ENCODE results near the gene CHRNA7. TPM values are rescaled to one million over a fixed set of nuclear protein-coding genes. Genes with fewer than 3 reads are reported as not detected.
A peak's percentile ranks its signal among the peaks of the same experiment; 100 is the strongest.

CHRNA7 gene
- total RNA-seq, 2 donors from 2014 or later = 1.1 TPM; not detected in 1

GRCh38 chr15:32030795-32031194, 480 bp downstream of the CHRNA7 start:
- H3K4me1 ChIP-seq = peaks cover 0 to 20% of the 10 kb centered on the region in 2 donors
- peak overlapping the region in 1 of 2 donors; percentile 54 for H3K27ac ChIP-seq
- H3K36me3 ChIP-seq = no peaks in the 10 kb centered on the region
- no peaks in the 10 kb centered on the region for H3K9me3 ChIP-seq
- H3K4me3 ChIP-seq = peak overlapping the region; percentile 63 to 64
- DNase-seq (ENCODE audit: low spot score) = no peak
- H3K27me3 ChIP-seq = no peaks in the 10 kb centered on the region
- TF ChIP-seq CTCF (IDR thresholded peaks at IDR 0.05) = no peak

GRCh38 chr15:32033186-32033890, 3.0 kb downstream of the CHRNA7 start:
- Histone ChIP-seq H3K4me1 (peaks cover 0 to 20% of the 10 kb centered on the region in 2 donors), H3K4me3 (no peak overlapping the region), H3K36me3 (no peaks in the 10 kb centered on the region), H3K9me3 (no peaks in the 10 kb centered on the region), H3K27me3 (no peaks in the 10 kb centered on the region), H3K27ac (no peak overlapping the region)
- TF ChIP-seq CTCF (IDR thresholded peaks at IDR 0.05) = no peak
- DNase-seq (ENCODE audit: low spot score) = no peak

- no peak for DNase-seq (ENCODE audit: low spot score)
- TF ChIP-seq CTCF (IDR thresholded peaks at IDR 0.05) = no peak
- Histone ChIP-seq H3K9me3 (no peaks in the 10 kb centered on the region), H3K36me3 (no peaks in the 10 kb centered on the region), H3K4me1 (peaks cover 0 to 18% of the 10 kb centered on the region in 2 donors), H3K27ac (no peak overlapping the region), H3K4me3 (no peak overlapping the region), H3K27me3 (no peaks in the 10 kb centered on the region)
Observed at GRCh38 chr15:32034106-32034505, 3.8 kb downstream of the CHRNA7 start.

- no peak for TF ChIP-seq CTCF (IDR thresholded peaks at IDR 0.05)
- DNase-seq (ENCODE audit: low spot score) = no peak
- Histone ChIP-seq H3K4me3 (no peak overlapping the region), H3K36me3 (no peaks in the 10 kb centered on the region), H3K27me3 (no peaks in the 10 kb centered on the region), H3K9me3 (no peaks in the 10 kb centered on the region), H3K27ac (no peak overlapping the region), H3K4me1 (peaks cover 0 to 8% of the 10 kb centered on the region in 2 donors)
Observed at GRCh38 chr15:32035285-32035684, 5.0 kb downstream of the CHRNA7 start.

GRCh38 chr15:32036971-32037370, 6.7 kb downstream of the CHRNA7 start:
- Histone ChIP-seq H3K4me3 (no peak overlapping the region), H3K27me3 (no peaks in the 10 kb centered on the region), H3K4me1 (no peaks in the 10 kb centered on the region), H3K27ac (no peak overlapping the region), H3K36me3 (no peaks in the 10 kb centered on the region), H3K9me3 (no peaks in the 10 kb centered on the region)
- TF ChIP-seq CTCF (IDR thresholded peaks at IDR 0.05) = no peak
- DNase-seq (ENCODE audit: low spot score) = no peak

GRCh38 chr15:32041294-32041693, 11.0 kb downstream of the CHRNA7 start:
- Histone ChIP-seq H3K9me3 (no peaks in the 10 kb centered on the region), H3K4me3 (no peak overlapping the region), H3K36me3 (no peaks in the 10 kb centered on the region), H3K27me3 (no peaks in the 10 kb centered on the region), H3K4me1 (no peaks in the 10 kb centered on the region), H3K27ac (no peak overlapping the region)
- no peak for TF ChIP-seq CTCF (IDR thresholded peaks at IDR 0.05)
- no peak for DNase-seq (ENCODE audit: low spot score)
